Measurements from ENCODE around the gene SPTB.

The SPTB gene

DNA sequence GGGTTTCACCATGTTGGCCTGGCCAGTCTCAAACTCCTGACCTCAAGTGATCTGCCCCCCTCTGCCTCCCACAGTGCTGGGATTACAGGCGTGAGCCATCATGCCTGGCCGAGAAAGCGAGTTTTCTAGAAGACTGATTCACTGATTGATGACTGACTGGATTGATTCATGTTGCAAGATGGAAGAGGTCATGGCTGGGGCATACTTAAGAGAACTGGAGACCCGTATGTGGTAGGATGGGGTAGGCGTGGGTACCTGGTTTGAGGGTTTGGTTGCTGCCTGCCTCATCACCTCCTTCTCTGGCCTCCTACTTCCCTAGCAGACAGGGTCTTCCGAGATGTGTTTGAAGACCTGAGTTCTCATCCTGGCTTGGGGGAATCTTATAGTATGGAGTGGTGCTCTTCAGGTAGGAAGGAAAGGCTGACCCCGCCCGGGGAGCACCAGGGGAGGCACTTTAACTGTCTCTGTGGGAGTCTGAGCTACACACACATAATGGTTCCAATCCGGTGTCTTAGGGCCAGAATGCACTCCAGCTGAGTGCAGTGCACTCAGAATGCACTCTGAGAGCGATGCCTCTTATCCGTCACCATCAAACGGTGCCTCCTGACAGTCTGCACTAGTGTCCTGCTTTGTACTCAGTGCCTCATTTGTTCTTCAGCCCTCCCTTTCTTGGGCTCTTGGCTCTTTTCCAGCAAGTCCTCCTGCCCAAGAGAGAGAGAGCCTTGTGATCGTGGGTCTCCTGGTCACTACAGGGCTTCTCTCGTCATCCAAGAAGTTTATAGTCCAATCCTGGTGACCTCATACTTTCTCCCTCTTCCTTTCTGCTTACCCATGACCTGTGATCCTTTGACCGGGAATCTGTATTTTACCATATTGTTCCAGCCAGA lies 155.8 kb downstream of the SPTB start:
- no peak for DNase-seq

DNA sequence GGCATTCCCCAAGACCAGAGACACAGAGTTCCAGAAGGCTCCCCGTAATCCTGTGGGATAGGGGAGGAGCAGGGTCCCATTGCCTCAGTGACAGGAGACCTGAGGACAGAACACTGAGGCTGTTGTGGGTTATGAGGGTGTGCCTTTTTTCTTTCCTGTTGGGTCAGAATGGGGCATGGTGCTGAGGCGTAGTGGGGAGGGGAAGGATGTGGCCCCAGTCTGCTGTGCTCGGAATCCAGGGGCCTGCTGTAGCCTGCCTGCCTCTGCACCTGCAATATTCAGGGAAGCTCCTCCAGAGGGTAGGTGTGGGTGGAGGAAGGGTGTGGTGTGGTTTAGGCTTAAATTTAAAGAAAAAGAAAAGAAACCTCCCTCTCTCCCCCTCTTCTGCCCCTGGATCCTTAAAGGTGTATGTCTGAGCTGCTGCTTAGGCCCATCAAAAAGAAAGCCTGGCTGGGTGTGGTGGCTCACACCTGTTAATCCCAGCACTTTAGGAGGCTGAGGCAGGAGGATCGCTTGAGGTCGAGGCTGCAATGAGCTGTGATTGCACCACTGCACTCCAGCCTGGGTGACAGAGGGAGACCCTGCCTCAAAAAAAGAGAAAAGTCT lies 156.8 kb downstream of the SPTB start:
- no peak for DNase-seq

DNA sequence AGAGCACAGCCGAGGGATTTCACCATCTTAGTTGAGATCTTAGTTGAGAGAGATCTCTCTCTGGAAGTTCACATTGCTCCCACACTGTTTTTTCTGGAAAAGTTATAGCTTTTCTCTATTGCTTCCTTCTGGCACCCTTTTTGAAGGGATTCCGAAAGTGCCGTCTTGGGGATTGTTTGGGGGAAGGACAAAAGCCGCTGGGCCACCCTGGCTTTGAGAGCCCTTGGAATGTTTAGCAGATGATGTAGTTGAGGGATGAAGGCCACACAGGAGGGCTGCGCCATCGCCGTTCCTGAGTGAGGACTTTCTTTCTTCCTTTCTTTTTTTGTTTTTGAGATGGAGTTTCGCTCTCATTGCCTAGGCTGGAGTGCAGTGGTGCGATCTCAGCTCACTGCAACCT lies 157.8 kb downstream of the SPTB start:
- DNase-seq, result no peak

DNA sequence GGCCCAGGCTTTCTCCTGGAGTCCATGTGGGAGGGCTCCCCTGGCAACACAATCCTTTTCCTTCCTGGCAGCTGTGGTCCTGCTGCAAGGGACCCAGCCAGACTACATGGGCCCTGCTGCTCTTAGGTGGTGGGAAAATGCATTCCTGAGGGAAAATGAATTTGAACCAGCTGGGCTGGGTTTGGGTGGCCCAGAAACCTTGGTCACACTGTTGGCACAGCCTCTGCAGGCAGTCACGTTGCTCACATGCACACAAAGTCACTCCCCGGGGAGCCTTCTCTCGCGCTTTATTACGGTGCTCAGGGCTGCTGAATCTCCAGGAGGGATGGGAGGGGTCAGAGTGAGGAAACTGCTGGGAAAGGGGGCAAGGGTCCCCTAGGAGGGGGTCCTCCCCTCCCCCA lies 158.3 kb downstream of the SPTB start:
- no peak for DNase-seq

DNA sequence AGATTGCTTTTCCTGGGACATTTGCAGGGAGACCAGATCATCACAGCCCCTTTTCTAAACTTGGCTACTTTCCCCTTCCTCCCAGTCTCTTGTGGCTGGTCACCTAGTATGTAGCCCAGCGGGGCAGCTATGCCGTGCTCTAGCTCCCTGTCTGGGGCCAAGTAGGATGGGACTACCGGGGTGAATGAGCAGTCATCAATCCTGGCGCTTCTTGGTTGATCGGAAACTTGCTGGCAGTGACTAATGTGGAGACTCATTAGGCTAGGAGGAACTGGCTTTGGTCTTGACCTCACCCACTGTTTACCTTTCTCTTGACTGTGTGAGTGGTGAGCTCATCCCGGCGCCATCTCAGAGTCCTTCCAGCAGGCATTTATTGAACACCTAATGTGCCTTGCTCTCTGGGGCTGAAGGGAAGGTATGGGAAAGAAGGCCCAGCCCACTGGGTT lies 159.6 kb downstream of the SPTB start:
- DNase-seq, result no peak

DNA sequence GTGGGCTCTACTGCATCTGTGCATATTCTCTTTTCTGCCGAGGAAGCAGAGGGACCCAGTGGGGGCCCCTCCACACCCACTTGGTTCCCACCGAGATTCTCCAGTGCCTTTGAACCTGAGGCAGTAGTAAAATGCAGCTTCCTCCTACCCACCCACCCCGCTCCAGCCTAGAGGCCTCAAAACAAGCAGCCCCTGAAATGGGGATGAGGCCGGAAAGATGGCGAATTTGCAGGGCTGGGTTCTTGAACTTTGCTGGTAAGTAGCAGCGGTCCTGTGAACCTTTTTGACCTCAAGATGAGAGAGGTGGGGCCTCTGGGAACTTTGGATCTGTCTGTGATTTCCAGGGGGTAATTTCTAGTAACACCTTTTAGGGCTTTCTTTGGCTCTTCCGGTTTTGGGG lies 160.1 kb downstream of the SPTB start:
- no peak for DNase-seq

DNA sequence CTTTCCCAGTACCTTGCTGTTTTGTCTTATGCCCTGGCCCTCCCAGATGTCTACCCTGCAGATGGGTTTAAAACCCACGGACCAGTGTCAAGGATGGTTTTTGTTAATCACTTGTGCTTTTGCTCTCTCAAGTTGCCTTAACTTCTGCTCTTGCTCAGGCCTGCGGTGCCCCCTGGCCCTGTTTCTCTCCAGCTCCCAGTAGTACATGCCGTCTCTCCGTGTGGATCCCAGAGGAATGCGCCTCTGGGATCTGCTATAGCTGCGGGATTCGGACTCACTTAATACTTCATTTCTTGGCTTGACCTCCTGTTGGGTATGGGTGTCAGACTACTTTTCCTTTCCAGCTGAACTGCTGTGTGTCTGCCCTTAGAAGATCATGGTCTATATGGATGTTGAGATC lies 160.9 kb downstream of the SPTB start:
- DNase-seq, result no peak

DNA sequence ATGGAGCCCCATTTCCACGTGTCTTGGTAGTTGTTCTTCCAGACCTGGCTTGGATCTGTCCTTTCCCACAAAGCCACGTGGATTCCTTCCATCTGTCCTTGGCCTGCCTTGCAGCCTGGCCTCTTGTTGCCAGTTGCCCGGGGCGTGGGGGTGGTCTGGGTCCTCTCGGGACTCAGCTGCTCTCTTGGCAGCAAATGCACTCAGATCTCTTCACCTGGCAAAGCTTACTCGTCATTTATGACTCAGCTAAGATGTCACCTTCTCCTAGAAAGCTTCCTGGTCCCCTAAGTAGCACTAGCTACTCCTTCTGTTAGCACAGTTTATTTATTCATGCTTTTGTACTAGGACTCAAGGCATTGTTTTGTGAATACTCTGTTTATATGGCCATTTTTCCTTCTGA lies 161.8 kb downstream of the SPTB start:
- no peak for DNase-seq

DNA sequence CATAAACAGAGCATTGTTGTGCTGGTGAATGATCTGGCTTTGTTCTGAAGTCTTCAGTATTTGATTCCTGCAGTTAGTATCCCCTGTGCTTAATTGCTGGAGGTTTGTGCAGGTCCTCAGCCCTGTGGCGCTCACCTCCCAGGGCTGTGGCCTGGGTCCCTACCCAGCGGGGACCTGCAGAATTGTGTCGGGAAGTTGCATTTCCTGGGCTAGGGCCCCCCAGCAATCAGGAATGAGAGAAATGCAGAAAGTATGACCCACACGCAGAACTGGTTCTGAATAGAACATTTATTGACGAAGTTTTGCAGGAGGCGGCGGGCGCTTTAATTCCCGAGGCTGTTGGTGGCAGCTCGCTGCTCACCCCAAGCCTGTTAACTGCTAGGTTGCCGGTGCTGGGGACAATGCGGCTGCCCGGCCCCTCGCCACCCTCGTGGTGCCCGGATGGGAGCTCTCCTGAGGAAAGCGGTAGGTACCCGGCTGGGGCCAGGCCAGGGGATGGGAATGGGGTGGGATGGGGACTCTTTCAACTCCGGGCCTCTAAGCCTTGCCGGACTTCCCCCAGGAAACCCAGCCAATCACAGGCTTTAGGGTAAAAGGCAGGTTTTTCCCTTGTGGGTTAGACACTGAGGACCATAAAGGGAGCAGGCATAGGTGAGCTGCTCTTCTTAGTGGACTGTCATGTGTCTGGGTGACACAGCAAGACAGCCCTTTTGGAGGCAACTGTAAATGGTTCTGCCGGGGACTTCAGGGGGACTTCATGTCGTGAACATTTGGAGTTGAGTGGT lies 163.9 kb downstream of the SPTB start:
- DNase-seq, result no peak

DNA sequence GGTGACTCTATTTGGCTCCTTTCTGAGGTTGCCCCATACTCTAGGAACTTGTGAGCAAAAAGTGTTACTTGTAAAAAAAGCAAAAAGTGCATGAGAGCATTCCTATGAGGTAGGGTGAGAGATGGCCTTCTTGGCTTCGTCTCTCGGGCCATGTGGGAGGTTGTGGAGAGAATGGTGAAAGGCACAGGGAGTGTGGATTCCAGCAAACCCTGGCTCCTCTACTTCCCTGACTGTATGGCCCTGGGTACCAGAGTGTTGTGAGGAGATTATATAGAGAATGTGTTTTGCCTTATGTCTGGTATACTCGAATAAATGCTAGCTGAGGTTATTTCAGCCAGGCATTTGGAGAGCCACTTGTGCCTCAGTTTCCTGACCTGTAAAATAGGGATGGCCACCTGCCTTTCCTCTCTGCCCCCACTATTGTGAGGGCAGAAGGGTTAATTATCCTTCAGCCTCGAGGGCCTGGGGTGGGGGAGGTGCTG lies 164.5 kb downstream of the SPTB start:
- no peak for DNase-seq

DNA sequence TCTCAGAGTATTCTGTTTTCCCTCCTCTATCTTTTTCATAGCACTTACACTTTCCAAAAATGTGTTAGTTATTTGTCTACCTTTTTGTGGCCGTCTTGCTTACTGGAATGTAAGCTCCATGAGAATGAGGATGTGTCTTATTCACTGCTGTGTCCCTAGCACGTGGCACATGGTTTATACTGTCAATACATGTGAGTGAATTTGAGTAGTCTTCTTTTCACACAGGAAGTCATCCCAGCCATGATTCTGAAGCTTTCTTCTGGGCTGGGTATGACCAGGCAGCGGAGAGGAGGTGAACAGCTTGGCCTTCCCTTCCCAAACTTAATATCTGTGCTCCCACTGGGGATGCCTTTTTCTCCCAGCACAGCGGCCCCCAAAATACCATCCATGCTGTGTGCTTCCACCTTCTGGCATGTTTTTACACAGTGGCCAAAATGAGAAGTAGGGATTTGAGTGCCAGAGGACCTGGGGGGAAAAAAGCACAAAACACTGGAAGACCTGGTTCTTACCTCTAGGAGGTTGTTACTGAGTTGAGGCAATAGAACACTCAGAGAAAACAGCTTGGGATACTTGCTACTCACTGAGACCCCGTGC lies 165.2 kb downstream of the SPTB start:
- no peak for DNase-seq

DNA sequence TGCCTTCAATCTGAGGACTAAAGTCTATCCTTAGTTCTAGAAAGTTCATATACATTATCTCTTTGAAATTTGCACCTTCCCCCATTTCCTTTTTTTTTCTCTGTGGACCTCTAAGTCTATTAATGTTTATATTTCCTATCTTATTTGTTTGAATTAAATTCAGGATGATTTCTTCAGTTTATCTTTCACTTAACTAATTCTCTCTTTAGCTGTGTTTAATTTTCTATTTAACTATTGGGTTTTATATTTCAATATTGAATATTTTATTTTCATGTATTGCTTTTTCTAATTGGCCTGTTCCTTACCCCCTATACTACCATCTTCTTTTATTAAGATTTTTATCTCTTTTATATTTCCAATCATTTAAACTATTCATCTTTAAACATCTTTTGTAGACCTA lies 166.0 kb downstream of the SPTB start:
- no peak for DNase-seq

DNA sequence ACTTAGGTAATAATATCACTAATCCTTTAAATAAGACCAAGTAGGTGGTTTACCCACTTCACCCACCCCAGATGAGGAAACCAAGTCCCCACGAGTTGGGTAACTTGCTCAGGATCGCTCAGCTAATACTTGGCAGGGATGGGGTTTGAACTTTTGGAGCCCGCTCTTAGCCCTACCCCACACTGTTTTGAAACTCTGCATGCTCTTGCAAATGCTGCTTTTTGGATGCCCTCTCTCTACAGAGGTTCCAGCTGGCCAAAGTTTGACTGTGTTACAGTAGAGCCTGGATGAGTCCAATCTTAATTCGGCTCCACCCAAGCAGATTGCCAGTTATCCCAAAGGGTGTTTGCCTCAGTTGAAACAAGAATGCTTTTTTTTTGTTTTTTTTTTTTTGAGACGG lies 168.7 kb downstream of the SPTB start:
- no peak for DNase-seq

DNA sequence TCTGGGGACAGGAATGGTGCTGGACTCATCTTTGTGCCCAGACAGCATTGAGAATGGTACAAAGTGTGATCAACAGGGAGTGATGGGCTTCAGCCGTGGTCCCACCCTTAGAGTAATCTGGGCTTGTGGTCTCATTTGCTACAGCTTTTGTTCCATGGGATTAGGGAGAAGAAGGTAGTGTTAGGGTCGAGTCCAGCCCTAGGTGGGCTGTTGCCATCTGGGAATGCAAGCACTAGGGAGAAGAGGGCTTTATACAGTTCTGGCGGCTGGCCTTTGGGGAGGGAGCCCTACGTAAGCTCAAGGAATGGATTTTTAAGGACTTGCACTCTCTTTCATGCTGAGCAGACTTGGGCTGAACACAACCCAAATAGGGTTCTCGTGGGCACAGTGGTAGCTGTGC lies 170.6 kb downstream of the SPTB start:
- DNase-seq, result no peak

DNA sequence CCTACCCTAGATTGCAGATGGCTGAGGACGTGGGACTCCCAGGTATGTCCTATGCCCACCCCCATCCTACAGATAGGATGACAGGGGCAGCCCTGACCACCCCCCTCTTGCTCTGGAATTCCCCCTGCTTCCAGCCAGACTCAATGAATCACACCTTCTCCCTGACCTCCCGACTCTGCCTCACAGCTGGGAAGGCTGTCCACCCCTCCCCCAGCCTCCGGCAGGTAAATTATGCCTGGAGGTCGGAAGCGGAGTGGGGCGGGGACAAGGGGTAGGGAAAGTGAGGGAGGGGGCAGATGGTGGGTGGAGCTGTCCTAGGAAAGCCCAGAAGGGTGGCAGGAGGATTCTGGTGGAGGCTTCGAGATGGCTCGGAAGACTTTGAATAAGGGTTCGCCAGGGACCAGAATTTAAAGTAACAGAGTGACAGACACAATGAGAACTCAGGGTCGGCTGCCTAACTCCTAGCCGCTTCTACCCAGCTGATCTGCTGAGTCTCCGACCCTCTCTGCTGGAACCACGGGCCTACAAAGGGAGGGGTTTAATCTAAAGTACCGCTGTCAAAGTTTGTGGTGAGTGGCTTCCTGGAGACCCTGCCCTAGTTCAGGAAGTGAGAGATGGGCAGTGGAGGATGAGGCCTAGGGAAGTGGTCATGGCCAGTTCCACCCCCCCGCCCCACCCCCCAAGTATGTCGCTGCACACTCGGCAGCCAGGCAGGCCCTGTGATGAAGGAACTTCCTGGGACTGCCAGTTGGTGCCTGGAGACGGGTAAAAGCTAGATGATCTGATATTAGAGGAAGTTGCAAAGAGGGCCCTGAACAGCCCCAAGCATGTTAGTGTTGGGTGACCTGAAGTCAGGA lies 171.3 kb downstream of the SPTB start:
- no peak for DNase-seq

DNA sequence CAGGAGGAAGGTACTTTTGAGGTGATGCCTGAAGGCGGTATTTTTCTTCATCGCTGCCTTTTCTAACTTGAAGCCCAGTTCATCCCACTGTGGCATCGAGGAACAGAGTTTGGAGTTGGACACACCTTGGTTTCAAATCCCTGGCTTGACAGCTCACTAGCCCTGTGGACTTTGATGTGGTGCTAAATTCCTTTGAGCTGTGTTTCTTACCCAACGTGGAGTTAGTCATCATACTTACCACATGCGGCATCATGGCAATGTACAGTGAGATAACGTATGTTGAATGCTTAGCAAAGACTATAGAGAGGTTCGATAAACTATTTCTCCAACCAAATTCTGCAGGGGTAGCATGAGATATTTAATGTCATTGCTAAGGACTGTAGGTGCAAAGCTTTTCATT lies 172.0 kb downstream of the SPTB start:
- DNase-seq, result no peak

DNA sequence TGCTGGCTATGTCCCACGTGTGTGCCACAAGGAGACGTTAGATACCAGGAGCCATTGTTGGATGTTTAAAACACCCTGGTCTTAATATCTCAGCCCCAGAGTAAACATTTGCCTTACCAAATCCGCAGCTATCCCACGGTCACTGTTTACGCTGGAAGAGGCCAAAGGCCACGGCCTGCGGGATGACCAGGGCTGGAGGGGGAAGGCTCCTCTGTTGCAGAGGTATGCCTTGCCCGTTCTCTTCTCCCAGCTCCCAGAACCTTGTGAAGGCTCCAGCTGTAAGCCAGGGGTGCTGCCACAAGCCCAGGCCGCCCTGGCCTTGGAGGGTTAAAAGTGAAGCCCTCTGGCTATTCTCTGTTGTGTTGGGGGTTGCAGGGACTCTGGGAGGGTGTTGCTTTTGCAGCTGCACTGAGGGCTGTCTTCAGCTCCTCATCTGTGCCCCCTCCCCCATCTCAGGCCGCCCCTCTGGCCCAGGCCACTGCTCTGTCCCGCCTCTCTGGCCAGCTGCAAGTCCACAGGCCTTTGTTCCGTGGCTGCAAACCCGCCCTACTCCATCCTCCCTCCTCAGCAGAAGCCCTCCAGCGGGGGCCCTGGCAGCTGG lies 173.0 kb downstream of the SPTB start:
- DNase-seq, result no peak

DNA sequence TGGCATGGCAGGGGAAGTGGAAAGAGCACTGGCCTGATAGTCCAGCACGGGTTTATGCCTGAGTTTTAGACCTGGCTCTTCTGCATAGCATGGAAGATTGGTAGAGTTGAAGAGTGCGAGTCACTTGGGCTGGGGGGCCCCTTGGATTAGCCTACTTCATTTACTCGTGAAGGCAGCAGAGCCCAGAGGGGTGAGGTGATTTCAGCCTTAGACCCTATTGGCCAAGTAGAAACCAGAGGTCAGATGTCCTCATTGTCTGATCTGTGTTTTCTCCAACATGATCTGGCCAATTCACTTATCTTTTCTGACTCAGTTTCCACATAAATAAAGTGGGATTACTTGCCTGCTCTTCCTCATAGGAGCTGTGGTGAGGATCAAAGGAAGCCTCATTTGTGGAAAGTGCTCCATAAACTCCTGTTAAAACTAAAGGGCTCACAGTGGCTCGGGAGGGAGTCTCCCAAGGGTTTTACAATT lies 173.6 kb downstream of the SPTB start:
- no peak for DNase-seq

DNA sequence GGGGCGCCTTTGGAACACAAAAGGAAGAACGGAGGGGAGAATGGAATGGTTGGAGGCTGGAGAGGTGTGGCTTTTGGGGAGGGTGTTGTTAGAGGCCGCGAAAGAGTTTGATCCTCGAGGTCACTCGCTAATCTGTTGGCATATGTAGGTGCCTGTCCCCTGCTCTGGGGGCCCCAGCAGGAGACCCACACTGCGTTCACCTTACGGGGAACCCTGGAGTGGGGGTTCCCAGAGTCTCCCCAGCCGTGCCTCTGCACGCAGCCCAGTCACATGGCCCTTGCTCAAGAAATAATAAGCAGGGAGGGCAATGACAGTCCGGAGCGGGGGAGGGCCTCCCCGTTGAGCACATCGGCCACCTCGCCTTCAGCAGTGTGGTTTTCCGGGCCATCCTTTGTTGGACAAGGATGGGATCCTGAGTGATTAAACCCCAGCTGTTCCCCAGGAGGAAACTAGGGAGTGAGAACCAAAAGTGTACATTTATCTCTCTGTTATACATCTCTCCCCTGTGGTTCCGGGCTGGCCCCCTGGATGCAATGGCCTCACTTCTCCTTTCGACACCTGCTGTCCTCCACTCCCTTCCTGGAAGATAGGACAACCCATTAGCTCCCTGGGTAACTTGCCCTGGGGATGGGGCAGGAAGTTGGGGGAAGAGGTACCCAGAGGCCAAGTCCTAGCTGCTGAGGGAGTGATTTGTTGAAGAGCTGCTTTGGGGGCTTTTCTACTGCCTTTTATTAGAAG lies 174.2 kb downstream of the SPTB start:
- no peak for DNase-seq

DNA sequence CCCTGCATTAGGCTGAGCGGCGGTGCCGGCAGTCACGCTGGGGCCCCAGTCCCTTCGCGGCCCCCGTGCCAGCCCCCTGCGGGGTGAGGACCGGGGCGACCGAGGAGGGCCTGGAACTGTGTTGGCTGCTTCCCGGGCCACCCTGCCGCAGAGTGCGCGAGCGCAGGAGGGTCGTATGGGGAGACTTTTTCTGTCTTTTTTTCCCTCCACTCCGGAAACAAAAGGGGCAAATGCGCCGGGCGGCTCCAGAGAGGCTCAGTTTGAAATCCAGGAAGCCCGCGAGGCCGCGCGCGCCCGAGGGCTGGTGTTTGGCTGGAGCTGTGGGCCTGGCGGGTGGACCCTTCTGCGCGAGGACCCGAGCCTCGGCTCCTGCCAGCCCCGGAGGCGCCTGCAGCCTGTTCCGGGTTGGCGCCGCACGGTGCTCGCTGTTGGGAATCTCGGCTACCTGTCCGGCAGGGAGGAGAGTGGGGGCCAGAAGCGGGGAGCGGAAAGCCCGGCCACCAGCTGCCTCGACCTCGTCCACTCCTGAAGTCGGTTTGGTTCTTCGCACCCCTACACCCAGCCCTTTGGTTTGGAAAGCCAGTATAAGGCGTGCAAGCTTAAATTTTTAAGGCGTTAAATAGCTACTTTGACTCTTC lies 174.8 kb downstream of the SPTB start:
- no peak for DNase-seq

All from activated CD4-positive, alpha-beta T cell treated with anti-CD3 and anti-CD28 coated beads for 1 hour (primary cell).